Stimulated activated CD8-positive, alpha-beta memory T cell treated with anti-CD3 and anti-CD28 coated beads, Interleukin-7, amount 100 ng/mL, for 4 hours (primary cell): ENCODE measurements around the gene EIF2S3.
"Not testable (repeated sequence)": the region's sequence is repeated elsewhere in the genome, so short reads cannot be mapped to it uniquely, and the experiment has no call there.

ENCODE experiments used
- DNase-seq, 2 donors: peaks; one replicate each; pipeline ENCODE4 v3.0.0-alpha.2; 2020; ENCODE audit warnings: low read depth in 2 of 2

The EIF2S3 gene

GRCh38 chrX:24049643-24050042, 5.1 kb upstream of the EIF2S3 start:
- not testable (repeated sequence) for DNase-seq

GRCh38 chrX:24050522-24051318, 4.0 kb upstream of the EIF2S3 start:
- not testable (repeated sequence) for DNase-seq

GRCh38 chrX:24055043-24055356, 244 bp downstream of the EIF2S3 start:
- no peak for DNase-seq

GRCh38 chrX:24063488-24063887, 8.7 kb downstream of the EIF2S3 start:
- DNase-seq: no peak

GRCh38 chrX:24069877-24070276, 15.1 kb downstream of the EIF2S3 start:
- DNase-seq: no peak

- no peak for DNase-seq
Measured at GRCh38 chrX:24079411-24079810, 24.7 kb downstream of the EIF2S3 start.

GRCh38 chrX:24080245-24080644, 25.5 kb downstream of the EIF2S3 start:
- not testable (repeated sequence) for DNase-seq

GRCh38 chrX:24080704-24081103, 25.9 kb downstream of the EIF2S3 start:
- no peak for DNase-seq

GRCh38 chrX:24081661-24082154, 27.0 kb downstream of the EIF2S3 start:
- DNase-seq: peak; percentile 5 to 30

- no peak for DNase-seq
Measured at GRCh38 chrX:24082447-24082846, 27.7 kb downstream of the EIF2S3 start.

GRCh38 chrX:24085101-24085500, 30.3 kb downstream of the EIF2S3 start:
- no peak for DNase-seq

GRCh38 chrX:24090300-24091200, 35.8 kb downstream of the EIF2S3 start:
- no peak for DNase-seq

GRCh38 chrX:24093746-24094145, 39.0 kb downstream of the EIF2S3 start:
- DNase-seq: no peak

- no peak for DNase-seq
Measured at GRCh38 chrX:24097741-24098260, 43.0 kb downstream of the EIF2S3 start.

- no peak for DNase-seq
Measured at GRCh38 chrX:24098932-24099331, 44.2 kb downstream of the EIF2S3 start.

GRCh38 chrX:24099394-24099793, 44.6 kb downstream of the EIF2S3 start:
- DNase-seq: no peak

- DNase-seq: no peak
Measured at GRCh38 chrX:24100713-24101112, 46.0 kb downstream of the EIF2S3 start.

GRCh38 chrX:24110069-24110468, 55.3 kb downstream of the EIF2S3 start:
- no peak for DNase-seq

- DNase-seq: no peak
Measured at GRCh38 chrX:24113181-24113580, 58.4 kb downstream of the EIF2S3 start.

- DNase-seq: no peak
Measured at GRCh38 chrX:24117258-24117657, 62.5 kb downstream of the EIF2S3 start.

- no peak for DNase-seq
Measured at GRCh38 chrX:24124244-24124799, 69.6 kb downstream of the EIF2S3 start.

- DNase-seq: no peak
Measured at GRCh38 chrX:24125028-24125612, 70.4 kb downstream of the EIF2S3 start.
